T-helper 1 cell (primary cell): ENCODE results near the gene ARHGEF10L.
"Not testable (repeated sequence)": the region's sequence is repeated elsewhere in the genome, so short reads cannot be mapped to it uniquely, and the experiment has no call there.

ENCODE experiments used
- DNase-seq, 5 donors: peaks; one replicate each; pipeline ENCODE4 v3.0.0-alpha.2; 2012 to 2020

ARHGEF10L gene

GRCh38 chr1:17724150-17724549 is 184.7 kb downstream of the ARHGEF10L start:
- DNase-seq: no peak

GRCh38 chr1:17725084-17725719 is 185.7 kb downstream of the ARHGEF10L start:
- DNase-seq: no peak

DNA sequence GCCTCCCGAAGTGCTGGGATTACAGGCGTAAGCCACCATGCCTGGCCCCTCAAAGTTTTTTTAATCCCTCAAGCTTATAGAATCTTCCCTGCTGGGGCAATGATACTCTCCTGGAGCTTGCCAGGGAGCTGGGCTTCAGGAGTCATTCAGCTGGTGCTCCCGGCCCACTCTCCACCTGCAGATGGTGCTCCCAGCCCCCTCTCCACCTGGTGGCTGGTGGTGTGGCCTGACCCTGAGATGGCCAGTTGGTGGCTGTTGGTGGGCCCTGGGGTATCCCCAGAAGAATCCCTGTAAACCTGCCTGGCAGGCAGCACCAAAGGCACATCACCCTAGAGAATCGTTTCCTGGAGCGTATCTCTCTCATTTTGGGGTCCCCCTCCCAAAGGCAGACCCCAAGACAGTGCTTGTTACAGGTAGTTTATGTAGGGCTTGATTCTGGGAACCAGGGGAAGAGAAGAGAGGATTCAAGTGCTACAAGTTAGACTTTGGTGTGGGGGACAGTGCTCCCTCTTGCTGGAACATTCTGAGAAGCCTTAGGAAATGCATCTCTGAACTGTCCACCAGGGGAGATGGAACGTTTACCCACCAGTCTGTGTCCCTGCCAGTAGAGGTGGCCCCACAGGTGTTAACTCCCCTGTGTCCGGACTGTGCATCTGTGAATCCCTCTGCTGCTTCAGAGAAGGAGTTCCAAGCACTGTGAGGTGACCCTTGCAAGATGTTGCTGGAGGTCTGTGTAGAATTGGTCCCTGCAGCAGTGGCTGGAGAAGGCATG is 186.5 kb downstream of the ARHGEF10L start:
- no peak for DNase-seq

DNA sequence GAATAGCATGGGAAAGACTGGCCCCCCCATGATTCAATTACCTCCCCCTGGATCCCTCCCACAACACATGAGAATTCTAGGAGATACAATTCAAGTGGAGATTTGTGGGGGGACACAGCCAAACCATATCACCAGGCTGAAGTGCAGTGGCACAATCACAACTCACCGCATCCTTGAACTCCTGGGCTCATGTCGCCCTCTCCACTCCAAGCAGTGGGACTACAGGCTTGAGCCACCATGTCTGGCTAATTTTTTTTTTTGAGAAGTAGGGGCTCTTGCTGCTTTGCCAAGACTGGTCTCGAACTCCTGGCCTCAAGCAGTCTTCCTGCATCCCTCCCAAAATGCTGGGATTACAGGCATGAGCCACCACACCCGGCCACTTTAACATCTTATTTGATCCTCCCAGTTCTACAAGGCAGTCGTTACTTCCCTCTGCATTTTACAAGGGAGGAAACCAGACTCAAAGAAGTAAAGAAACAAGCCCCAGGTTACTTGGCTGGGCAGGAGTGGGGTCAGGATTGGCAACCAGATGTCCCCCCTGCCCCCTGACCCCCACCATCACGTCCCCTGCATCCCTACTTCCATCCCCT is 188.7 kb downstream of the ARHGEF10L start:
- DNase-seq: no peak

DNA sequence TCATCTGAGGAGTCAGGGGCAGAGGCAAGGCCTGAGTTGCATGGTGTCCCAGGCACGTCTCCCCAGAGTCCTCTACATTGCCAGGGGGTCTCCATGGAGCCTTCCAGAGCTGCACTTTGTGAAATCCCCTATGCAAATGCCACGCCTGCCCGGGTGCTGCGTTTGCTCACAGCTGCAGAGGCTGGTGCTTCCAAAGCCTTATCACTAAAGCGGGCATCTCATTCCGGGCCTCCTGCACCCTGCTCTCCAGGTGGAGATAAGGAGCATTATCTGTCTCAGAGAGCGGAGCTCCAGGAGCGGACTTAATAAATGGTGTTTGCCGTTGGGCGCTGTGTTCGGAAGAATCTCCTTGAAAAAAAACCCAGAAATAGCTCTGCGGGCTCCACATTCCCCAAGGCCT is 189.8 kb downstream of the ARHGEF10L start:
- no peak for DNase-seq

GRCh38 chr1:17729909-17730308 is 190.4 kb downstream of the ARHGEF10L start:
- DNase-seq: no peak

GRCh38 chr1:17731460-17731859 is 192.0 kb downstream of the ARHGEF10L start:
- DNase-seq: no peak

GRCh38 chr1:17732475-17732874 is 193.0 kb downstream of the ARHGEF10L start:
- no peak for DNase-seq

GRCh38 chr1:17733661-17734060 is 194.2 kb downstream of the ARHGEF10L start:
- DNase-seq: no peak

DNA sequence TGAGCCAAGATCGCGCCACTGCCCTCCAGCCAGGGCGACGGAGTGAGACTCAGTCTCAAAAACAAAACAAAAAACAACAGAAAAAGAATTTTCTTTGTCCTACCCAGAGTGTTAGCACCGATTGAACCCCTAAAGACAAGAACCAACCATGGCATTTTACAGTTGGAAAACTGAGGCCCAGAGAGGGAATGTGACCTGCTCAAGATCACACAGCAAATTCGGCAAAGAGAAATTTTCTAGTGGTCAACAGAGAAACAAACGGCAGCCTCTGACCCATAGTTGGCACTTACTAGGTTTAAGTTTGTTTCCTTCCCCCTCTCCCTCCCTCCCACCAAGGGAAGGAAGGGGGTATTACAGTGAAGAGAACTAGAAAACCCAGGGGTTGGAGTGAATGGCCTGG is 195.1 kb downstream of the ARHGEF10L start:
- no peak for DNase-seq

- no peak for DNase-seq
These were observed 195.8 kb downstream of the ARHGEF10L start for GRCh38 chr1:17735348-17735747.

DNA sequence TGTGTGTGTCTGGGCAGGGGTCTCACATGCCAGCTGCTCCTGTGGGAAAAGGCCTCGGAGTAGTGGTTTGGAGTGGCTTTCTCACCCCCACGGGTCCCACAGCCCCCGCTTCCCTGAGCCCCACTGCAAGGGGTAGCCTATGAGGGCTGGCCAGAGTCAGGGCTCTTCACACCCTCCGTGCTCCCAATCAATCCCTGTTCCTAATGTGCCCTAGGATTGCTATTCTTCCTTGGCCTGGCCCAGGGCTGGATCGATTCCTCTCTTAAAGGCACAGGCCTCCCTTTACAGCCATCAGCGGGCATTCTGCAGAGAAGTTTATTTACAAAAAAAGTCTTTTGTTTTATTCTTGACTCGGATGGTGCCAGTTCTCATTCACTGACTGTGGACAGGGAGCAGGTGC is 196.3 kb downstream of the ARHGEF10L start:
- DNase-seq: no peak

DNA sequence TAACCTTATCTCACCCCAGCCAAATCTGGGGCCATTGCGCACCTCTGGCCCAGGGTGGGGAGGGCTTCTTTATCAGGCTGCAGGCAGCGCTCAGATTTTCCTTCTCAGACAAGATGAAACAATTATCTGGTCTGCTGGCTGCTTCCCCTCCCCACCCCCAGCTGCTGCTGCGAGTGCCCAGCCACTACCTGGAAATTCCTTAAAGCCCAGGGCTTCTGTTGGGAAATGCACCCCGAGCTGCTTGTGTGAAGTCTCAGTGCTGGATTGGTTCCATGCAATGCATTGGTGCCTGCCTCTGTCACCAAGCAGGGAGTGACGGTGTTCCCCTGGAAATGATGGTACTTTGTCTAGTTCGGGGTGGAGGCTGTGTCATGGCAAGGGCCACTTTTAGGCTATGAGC is 197.1 kb downstream of the ARHGEF10L start:
- DNase-seq: no peak

- no peak for DNase-seq
These were observed 199.6 kb downstream of the ARHGEF10L start for GRCh38 chr1:17739050-17739449.

DNA sequence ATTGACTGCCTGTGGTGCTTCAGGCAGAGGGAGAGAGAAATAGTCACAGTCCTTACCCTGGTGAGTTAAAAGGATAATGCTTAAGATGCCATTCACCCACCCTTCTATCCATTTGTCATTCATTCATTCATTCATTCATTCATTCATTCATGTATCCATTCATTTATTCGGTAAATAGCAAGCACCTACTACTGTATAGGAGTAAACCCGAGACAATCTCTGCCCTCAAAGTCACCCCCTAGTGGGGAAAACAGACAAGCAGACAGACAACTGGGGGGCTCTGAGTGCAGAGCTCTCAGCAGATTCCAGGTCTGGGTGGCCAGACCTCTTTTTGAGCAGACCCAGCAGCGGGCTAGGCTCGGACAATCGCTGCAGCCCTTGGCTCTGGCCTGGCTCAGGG is 201.6 kb downstream of the ARHGEF10L start:
- DNase-seq: no peak

GRCh38 chr1:17742583-17742982 is 203.1 kb downstream of the ARHGEF10L start:
- no peak for DNase-seq

DNA sequence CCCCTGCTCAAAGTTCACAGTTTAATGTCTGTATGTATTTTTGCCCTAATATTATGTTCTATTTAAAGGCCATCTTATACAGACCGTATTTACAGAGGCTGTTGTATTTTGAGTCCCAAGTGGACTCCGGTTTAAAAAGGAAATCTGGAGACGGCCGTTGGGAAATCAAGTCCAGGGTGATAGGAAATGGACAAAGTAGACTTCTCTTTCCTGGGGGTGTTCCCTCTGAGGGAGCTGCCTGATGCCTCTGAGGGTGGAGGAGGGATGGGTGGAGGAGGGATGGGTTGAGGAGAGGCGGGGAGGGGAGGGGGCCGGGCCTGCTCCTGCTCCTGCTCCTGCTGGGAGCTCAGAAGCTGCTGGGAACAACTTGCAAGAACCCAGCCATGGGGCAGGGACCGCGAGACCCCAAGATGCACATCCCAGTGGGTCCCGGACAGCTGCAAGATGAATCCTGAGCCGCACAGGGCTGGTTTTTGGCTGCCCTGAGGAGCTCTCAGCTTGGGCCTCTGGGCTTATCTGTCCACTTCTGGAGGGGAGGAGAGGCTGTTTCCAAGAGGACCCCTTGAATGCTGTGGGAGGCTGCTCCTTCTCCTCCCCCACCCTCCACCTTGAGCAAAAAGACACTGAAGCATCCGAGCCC is 203.6 kb downstream of the ARHGEF10L start:
- no peak for DNase-seq

- no peak for DNase-seq
These were observed 204.4 kb downstream of the ARHGEF10L start for GRCh38 chr1:17743925-17744324.

DNA sequence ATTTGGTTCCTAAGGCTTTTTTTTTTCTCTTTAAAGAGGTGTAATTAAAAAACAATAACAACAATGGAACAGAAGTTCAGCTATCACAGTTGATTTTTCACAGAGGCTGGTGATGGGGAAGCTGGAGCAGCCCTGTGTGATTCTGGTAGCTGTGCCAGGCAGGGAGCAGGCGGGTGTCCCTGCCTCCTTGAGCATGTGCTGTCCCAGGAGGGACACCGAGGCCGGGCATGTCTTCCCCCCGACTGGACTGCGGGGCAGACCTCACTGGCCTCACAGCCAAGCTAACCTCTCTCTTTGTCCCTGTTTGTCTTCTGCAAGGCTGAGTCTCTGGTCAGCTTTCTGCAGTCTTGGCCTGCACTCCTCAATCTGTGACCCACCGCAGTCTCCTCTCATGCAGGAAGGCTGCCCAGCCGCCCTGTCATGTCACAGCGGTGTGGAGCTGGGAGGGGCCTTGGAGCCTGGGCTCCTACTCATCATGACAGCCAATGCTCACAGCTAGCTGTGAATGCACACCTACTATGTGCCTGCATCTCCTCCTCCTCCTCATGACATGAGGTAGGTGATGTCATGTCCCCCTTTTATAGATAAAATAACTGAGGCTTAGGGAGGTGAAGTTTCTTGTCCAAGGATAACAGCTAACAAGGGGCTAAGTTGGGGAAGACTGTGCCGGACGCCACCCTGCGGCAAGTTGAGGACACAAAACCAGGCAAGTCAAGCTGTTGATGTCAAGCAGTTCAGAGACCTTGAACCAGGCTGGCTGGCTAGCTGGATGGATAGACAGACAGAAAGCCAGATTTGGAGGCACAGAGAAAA is 205.4 kb downstream of the ARHGEF10L start:
- no peak for DNase-seq

DNA sequence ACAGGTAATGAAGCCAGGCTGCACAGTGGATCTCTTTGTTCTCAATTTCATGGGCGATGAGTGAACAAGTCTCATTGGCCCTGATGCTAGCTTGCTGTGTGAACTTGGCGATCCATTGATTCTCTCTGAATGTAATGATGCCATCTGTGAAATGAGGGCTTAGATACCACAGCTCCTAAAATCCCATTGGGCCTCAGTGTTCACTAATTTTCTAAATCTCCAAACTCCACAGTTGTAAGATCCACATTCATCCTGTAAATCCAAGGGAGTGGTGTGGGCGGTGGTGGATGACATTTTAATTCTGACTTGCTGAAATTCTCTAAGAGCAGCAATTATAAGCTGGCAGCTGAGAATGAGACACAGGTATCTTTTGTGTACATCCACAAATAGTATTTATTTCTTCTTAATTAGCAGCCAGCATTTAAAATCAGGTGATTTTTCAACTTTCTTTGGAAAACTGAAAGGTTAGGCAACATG is 206.0 kb downstream of the ARHGEF10L start:
- DNase-seq: no peak

DNA sequence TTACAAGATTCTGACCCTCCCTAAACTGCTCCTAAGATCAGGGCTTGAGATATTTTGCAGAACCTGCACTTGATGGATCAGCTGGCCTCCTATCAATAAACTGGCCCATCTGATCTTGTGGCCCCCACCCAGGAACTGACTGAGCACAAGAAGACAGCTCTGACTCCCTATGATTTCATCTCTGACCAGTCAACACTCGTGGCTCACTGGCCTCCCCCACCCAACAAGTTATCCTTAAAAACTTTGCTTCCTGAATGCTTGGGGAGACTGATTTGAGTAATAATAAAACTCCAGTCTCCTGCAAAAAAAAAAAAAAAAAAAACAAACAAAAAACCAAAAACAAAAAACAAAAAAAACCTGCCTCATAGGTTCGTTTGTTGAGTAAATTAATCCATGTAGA is 206.8 kb downstream of the ARHGEF10L start:
- DNase-seq: not testable (repeated sequence)

DNA sequence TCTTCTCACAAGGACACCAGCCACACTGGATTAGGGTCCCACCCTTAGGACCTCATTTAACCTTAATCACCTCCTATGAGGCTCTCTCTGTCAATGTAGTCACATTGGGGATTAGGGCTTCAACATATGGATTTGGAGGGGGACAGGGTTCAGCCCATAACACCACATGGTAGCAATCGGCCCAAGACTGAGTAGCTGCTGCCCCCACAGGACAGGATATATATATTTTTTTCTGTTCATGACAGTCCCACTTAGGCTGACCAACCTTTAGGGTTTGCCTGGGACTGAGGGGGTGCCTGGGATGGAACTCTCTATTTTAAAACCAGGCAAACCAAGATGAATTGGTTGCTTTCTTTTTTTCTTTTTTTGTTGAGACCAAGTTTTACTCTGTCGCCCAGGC is 207.4 kb downstream of the ARHGEF10L start:
- DNase-seq: no peak
